ENCODE data around the gene GLS2.

The GLS2 gene

GRCh38 chr12:56448860-56449621 is 38.9 kb downstream of the GLS2 start, which contains the start of gene TIMELESS (continued):
- TF ChIP-seq ZFP3 (tag by site-specific recombination; IDR thresholded peaks at IDR 0.05; ENCODE audit: low read depth), result no peak
- no peak for TF ChIP-seq REPIN1 (tag by site-specific recombination; IDR thresholded peaks at IDR 0.05; ENCODE audit: low read depth)
- TF ChIP-seq AEBP2 (tag by site-specific recombination; IDR thresholded peaks at IDR 0.05; ENCODE audit: borderline replicate concordance), result no peak
- TF ChIP-seq ZNF19 (tag by site-specific recombination; IDR thresholded peaks at IDR 0.05; ENCODE audit: low read depth), result no peak
- no peak for TF ChIP-seq PRDM2 (tag by site-specific recombination; IDR thresholded peaks at IDR 0.05; ENCODE audit: borderline replicate concordance)
- peak; percentile 93 for TF ChIP-seq IKZF3 (tag by site-specific recombination; IDR thresholded peaks at IDR 0.05)
- TF ChIP-seq MZF1 (tag by site-specific recombination; IDR thresholded peaks at IDR 0.05; ENCODE audit: borderline replicate concordance), result peak; percentile 69
- TF ChIP-seq KLF17 (tag by site-specific recombination; IDR thresholded peaks at IDR 0.05), result peak; percentile 44; the same call in 1 of the 2 replicates
- no peak for TF ChIP-seq ZNF184 (tag by site-specific recombination; IDR thresholded peaks at IDR 0.05)
- peak; percentile 24; the same call in 1 of the 2 replicates for TF ChIP-seq KLF1 (tag by site-specific recombination; IDR thresholded peaks at IDR 0.05)
- TF ChIP-seq ZSCAN18 (tag by site-specific recombination; IDR thresholded peaks at IDR 0.05), result no peak
- no peak for TF ChIP-seq BCL11A (tag by site-specific recombination; IDR thresholded peaks at IDR 0.05; ENCODE audit: low read depth)
- no peak for TF ChIP-seq ZNF140 (tag by site-specific recombination; IDR thresholded peaks at IDR 0.05)
- no peak for TF ChIP-seq ZBTB1 (tag by site-specific recombination; IDR thresholded peaks at IDR 0.05)
- TF ChIP-seq YY1 (tag by site-specific recombination; IDR thresholded peaks at IDR 0.05), result no peak
- TF ChIP-seq ZFP41 (tag by site-specific recombination; IDR thresholded peaks at IDR 0.05; ENCODE audit: borderline replicate concordance), result no peak
- TF ChIP-seq ZBTB48 (tag by site-specific recombination; IDR thresholded peaks at IDR 0.05), result no peak
- TF ChIP-seq HOXD13 (CRISPR knock-in tag; IDR thresholded peaks at IDR 0.05; ENCODE audit: borderline replicate concordance), result no peak
- TF ChIP-seq ZNF623 (tag by site-specific recombination; IDR thresholded peaks at IDR 0.05), result peak; percentile 22; the same call in 1 of the 2 replicates
- TF ChIP-seq ZNF394 (tag by site-specific recombination; IDR thresholded peaks at IDR 0.05; ENCODE audit: borderline replicate concordance), result peak; percentile 74; the same call in 1 of the 2 replicates
- peak; percentile 41; the same call in 1 of the 2 replicates for TF ChIP-seq GLIS1 (tag by site-specific recombination; IDR thresholded peaks at IDR 0.05)
- no peak for TF ChIP-seq ZNF26 (tag by site-specific recombination; IDR thresholded peaks at IDR 0.05)
- TF ChIP-seq ZNF670 (tag by site-specific recombination; IDR thresholded peaks at IDR 0.05; ENCODE audit: low read depth), result no peak
- no peak for TF ChIP-seq ZBTB44 (tag by site-specific recombination; IDR thresholded peaks at IDR 0.05)
- no peak for TF ChIP-seq ZNF558 (tag by site-specific recombination; IDR thresholded peaks at IDR 0.05)
